KG1 (cell line): ENCODE results near the gene TPD52L1.

Source experiments
- DNase-seq: peaks from one replicate; lab custom pipeline; 2025; lab: John Stamatoyannopoulos, UW

Gene TPD52L1

DNA sequence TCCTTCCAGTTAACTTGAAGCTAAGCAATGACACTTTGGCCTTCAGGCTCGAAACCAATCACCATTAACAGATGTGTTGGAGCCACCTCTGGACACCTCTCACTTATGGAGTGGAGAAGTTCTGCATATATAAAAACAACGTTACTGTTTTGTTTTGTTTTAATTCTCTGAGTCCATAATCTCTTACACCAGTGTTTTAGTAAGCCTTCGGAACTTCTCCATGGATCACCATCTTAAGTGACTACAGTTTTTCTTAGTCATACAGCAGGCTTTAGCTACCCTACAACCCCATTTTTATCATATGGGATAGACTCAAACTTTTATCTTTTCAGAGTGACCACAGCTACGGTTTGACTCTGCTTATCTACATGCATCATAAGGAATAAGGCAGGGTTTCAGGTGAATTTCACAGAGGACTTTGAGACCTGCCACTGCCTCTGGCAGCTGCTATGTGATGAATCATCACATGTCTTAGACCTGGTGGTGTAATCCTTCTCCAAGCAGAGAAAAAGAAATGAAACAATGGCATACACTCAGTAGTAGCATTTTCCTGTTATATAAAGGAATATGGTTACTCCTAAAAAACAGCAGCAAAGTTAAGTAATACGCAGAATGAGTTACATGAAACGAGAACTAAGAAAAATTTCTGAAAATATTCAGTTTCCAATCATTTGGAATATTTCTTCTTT lies 153.7 kb downstream of the TPD52L1 start:
- DNase-seq: no peak

GRCh38 chr6:125307964-125308615 lies 154.5 kb downstream of the TPD52L1 start:
- no peak for DNase-seq

GRCh38 chr6:125310994-125311649 lies 157.5 kb downstream of the TPD52L1 start:
- DNase-seq: peak; percentile 26

DNA sequence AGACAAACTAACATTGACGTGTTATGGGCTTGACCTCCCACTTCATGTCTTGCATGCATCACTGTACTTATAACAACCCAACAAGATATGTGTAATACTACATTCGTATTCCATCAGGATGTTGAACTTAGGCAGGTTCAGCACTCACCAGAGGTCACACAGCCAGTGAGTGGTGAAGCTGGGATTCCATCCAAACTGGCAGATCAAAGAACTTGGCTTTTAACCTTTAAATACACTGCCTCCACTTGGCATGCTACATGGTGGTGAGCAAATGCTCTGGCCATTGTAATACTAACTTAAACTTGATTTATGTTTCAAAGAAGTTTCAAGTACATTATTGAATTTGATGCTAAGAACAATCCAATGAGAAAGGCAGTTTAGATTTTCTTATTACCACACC lies 158.9 kb downstream of the TPD52L1 start:
- no peak for DNase-seq

DNA sequence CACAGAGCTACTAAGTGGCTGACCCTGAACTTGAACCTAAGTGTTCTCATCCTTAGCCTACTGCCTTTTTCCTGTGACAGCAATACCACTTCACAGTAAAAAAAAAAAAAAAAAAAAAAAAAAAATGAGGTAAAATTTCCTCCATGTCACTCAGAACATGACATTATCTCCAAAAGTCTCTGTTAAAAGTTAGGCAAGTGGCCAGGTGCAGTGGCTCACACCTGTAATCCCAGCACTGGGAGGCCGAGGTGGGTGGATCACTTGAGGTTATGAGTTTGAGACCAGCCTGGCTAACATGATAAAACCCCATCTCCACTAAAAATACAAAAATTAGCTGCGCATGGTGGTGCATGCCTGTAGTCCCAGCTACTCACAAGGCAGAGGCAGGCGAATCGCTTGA lies 159.4 kb downstream of the TPD52L1 start:
- DNase-seq: no peak
